Glomerular endothelial cell (primary cell): ENCODE data around the gene SORCS1. TPM values are rescaled to one million over a fixed set of nuclear protein-coding genes. Genes with fewer than 3 reads are reported as not detected.

Experiments
- DNase-seq: peaks from one replicate; pipeline ENCODE4 v3.0.0-alpha.2; 2011; ENCODE audit warnings: low read depth, low spot score; ENCODE audit errors: extremely low read depth
- total RNA-seq: library from RNA; depleted of rRNA; stranded (reverse); fragments of >200 nt; gene quantifications from 2 replicates; pipeline ENCODE4 v1.2.3, GENCODE V29; 2015

SORCS1 gene
- total RNA-seq, 1 donor from 2014 or later: not detected

GRCh38 chr10:107118866-107119265, 45.6 kb downstream of the SORCS1 start:
- no peak for DNase-seq

GRCh38 chr10:107104026-107104652, 60.4 kb downstream of the SORCS1 start:
- DNase-seq: no peak

- DNase-seq: no peak
These were observed 61.1 kb downstream of the SORCS1 start for GRCh38 chr10:107103174-107104025.

GRCh38 chr10:107098326-107098725, 66.2 kb downstream of the SORCS1 start:
- DNase-seq: no peak

GRCh38 chr10:107094824-107095522, 69.5 kb downstream of the SORCS1 start:
- no peak for DNase-seq

- no peak for DNase-seq
These were observed 72.2 kb downstream of the SORCS1 start for GRCh38 chr10:107092321-107092720.

GRCh38 chr10:107091126-107091525, 73.4 kb downstream of the SORCS1 start:
- no peak for DNase-seq

- no peak for DNase-seq
These were observed 78.6 kb downstream of the SORCS1 start for GRCh38 chr10:107085665-107086525.

- DNase-seq: no peak
These were observed 81.0 kb downstream of the SORCS1 start for GRCh38 chr10:107083388-107084009.

- DNase-seq: no peak
These were observed 82.9 kb downstream of the SORCS1 start for GRCh38 chr10:107081644-107082043.

- DNase-seq: no peak
These were observed 89.4 kb downstream of the SORCS1 start for GRCh38 chr10:107075117-107075516.

GRCh38 chr10:107072786-107073185, 91.7 kb downstream of the SORCS1 start:
- DNase-seq: no peak

- DNase-seq: no peak
These were observed 92.5 kb downstream of the SORCS1 start for GRCh38 chr10:107072028-107072427.

GRCh38 chr10:107071301-107071700, 93.2 kb downstream of the SORCS1 start:
- no peak for DNase-seq

- no peak for DNase-seq
These were observed 96.7 kb downstream of the SORCS1 start for GRCh38 chr10:107067843-107068242.

- no peak for DNase-seq
These were observed 100.4 kb downstream of the SORCS1 start for GRCh38 chr10:107064075-107064474.

- DNase-seq: no peak
These were observed 104.6 kb downstream of the SORCS1 start for GRCh38 chr10:107059872-107060271.

GRCh38 chr10:107059068-107059804, 105.3 kb downstream of the SORCS1 start:
- DNase-seq: no peak

GRCh38 chr10:107058331-107058730, 106.2 kb downstream of the SORCS1 start:
- no peak for DNase-seq
